SK-N-SH treated with all-trans-retinoic acid at 6 μM for 48 hours (cell line): ENCODE data around the gene PITPNC1.

ENCODE experiments used
- BACH2 ChIP-seq: fragments of 250-450 bp; sonication (Bioruptor Pico); IDR thresholded peaks from 2 replicates; pipeline ENCODE4 v1.9.0; 2021; ENCODE audit warnings: mild to moderate bottlenecking, borderline replicate concordance
- ZFP3 ChIP-seq: fragments of 250-450 bp; sonication (Bioruptor Pico); IDR thresholded peaks from 2 replicates; pipeline ENCODE4 v1.5.0; 2020; ENCODE audit warnings: mild to moderate bottlenecking, moderate library complexity

DNA sequence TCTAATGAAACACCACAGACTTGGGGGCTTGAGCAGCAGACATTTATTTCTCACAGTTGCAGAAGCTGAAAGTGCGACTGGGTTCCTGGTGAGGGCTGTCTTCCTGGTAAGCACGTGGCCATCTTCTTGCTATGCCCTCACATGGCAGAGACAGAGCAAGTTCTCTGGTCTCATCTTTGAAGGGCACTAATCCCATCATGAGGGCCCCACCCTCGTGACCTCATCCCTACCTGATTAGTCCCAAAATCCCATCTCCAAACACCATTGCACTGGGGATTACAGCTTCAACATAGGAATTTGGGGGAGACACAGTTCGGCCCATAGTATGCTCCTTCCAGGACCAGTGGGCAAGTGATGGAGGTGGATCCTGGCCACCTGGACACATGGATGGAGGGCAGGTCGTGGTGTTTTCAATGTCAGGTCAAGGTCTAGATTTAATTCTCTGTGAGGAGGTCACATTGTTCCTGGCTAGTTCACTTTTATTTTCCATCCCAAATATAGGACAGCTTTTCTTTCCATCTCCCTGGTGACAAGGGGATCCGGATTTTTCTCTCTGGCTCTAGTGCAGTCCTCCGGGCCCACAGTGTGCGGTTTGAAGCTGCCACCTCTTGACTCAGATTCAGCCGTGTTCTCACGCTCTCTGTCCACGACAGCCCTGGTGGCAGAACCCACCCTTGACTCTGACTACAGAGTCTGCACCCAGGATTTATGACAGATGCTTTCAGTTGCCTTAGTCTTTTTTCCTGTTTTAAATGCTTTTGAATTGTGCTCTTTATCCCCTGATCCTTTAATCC lies 180.2 kb downstream of the PITPNC1 start:
- TF ChIP-seq ZFP3 (CRISPR knock-in tag) (no peak), BACH2 (CRISPR knock-in tag) (no peak)
